Measurements from ENCODE around the gene XRCC5.

XRCC5 gene

DNA sequence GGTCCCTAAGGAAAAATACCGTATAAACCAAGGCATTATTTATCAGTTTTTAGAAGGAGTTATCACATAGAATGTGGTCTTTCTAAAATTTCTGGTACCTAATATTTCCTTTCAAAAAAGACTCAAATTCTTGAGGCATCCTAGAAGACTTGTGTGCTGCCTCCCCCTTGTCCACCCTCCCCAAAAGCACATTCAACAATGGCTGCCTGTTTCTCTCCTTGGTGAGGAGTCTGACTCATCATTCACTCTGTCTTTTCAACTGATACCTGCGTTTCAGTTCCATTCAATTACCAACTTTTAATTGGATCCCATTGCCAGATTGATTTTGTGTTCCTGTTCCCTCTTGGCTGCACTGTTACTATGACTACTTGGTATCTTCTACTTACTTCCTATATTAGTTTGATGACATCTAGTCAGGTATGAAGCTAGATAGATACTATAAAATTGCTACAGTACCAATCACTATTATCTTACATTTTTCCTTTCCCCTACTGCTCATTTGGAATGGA lies 72.9 kb downstream of the XRCC5 start:
- Histone ChIP-seq H3K4me3 (replicated peaks; ENCODE audit: low read depth, low read length) (no peak overlapping the region), H3K36me3 (ENCODE audit: control insufficient read depth, insufficient read depth, low read length) (peaks cover 9% of the 10 kb centered on the region), H3K27me3 (replicated peaks; ENCODE audit: control insufficient read depth, insufficient read depth, low read length) (no peaks in the 10 kb centered on the region)
- TF ChIP-seq CTCF (IDR thresholded peaks at IDR 0.05; ENCODE audit: insufficient read depth, low read length, poor library complexity, severe bottlenecking) = no peak
- no peak for DNase-seq (ENCODE audit: extremely low read depth, insufficient read length)

GRCh38 chr2:216183462-216183861 lies 74.3 kb downstream of the XRCC5 start:
- DNase-seq (ENCODE audit: extremely low read depth, insufficient read length) = no peak
- Histone ChIP-seq H3K4me3 (replicated peaks; ENCODE audit: low read depth, low read length) (no peak overlapping the region), H3K36me3 (ENCODE audit: control insufficient read depth, insufficient read depth, low read length) (peaks cover 9% of the 10 kb centered on the region), H3K27me3 (replicated peaks; ENCODE audit: control insufficient read depth, insufficient read depth, low read length) (no peaks in the 10 kb centered on the region)
- no peak for TF ChIP-seq CTCF (IDR thresholded peaks at IDR 0.05; ENCODE audit: insufficient read depth, low read length, poor library complexity, severe bottlenecking)

DNA sequence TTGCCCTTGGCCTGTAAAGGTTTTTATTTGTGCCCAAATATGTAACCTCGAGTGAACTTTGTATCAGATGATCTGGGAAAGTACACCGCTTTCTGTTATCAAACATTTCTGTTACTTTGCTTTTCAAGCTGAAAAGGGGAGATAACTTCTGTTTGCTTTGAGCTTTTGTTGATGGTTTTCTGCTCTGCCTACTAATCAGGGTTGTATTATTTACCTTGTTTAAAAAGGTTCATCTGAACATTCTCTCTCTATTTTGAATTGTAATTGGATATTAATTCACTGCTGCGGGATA lies 79.4 kb downstream of the XRCC5 start:
- no peaks in the 10 kb centered on the region for H3K27me3 ChIP-seq (replicated peaks; ENCODE audit: control insufficient read depth, insufficient read depth, low read length)
- no peak for DNase-seq (ENCODE audit: extremely low read depth, insufficient read length)
- TF ChIP-seq CTCF (IDR thresholded peaks at IDR 0.05; ENCODE audit: insufficient read depth, low read length, poor library complexity, severe bottlenecking) = no peak
- H3K36me3 ChIP-seq (ENCODE audit: control insufficient read depth, insufficient read depth, low read length) = peaks cover 12% of the 10 kb centered on the region
- H3K4me3 ChIP-seq (replicated peaks; ENCODE audit: low read depth, low read length) = no peak overlapping the region

DNA sequence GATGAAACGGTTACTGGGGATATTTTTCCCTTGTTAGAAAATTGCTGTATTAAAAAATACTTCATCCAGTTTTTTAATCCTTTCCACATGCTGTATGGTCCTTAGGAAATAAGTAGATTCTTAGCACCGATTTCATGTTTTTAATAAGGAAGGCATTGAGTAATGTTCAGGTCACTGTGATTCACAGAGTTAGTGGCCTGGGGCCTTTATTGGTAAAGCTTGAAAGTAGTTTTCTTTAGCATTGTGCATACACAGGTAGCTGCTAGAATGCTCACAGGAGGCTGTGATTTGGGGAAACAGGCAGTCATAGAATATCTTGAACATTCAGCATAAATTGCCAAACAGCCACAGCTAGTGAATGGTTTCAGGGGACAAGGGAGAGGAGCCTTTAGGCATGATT lies 79.8 kb downstream of the XRCC5 start:
- no peak overlapping the region for H3K4me3 ChIP-seq (replicated peaks; ENCODE audit: low read depth, low read length)
- DNase-seq (ENCODE audit: extremely low read depth, insufficient read length) = no peak
- no peak for TF ChIP-seq CTCF (IDR thresholded peaks at IDR 0.05; ENCODE audit: insufficient read depth, low read length, poor library complexity, severe bottlenecking)
- peaks cover 12% of the 10 kb centered on the region for H3K36me3 ChIP-seq (ENCODE audit: control insufficient read depth, insufficient read depth, low read length)
- no peaks in the 10 kb centered on the region for H3K27me3 ChIP-seq (replicated peaks; ENCODE audit: control insufficient read depth, insufficient read depth, low read length)

DNA sequence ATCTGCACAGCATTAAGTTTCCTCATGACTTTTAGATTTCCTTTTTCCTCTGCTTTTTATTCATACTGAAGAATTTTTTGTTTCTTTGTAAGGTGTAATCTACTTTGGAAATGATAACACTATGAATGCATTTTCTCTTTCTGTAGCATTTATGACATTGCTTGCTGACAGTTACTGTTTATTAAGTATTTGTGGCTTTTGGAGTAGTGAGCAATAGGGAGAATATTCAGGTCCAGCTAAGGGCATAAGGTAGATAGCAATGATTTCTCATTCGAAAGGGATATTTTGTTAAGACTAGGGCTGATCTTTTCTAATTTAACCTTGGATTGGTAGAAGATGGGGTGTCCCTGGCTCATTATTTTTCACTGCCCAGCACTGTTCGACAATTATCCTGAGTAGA lies 80.3 kb downstream of the XRCC5 start:
- H3K27me3 ChIP-seq (replicated peaks; ENCODE audit: control insufficient read depth, insufficient read depth, low read length) = no peaks in the 10 kb centered on the region
- no peak overlapping the region for H3K4me3 ChIP-seq (replicated peaks; ENCODE audit: low read depth, low read length)
- no peak for TF ChIP-seq CTCF (IDR thresholded peaks at IDR 0.05; ENCODE audit: insufficient read depth, low read length, poor library complexity, severe bottlenecking)
- peaks cover 12% of the 10 kb centered on the region for H3K36me3 ChIP-seq (ENCODE audit: control insufficient read depth, insufficient read depth, low read length)
- DNase-seq (ENCODE audit: extremely low read depth, insufficient read length) = no peak

DNA sequence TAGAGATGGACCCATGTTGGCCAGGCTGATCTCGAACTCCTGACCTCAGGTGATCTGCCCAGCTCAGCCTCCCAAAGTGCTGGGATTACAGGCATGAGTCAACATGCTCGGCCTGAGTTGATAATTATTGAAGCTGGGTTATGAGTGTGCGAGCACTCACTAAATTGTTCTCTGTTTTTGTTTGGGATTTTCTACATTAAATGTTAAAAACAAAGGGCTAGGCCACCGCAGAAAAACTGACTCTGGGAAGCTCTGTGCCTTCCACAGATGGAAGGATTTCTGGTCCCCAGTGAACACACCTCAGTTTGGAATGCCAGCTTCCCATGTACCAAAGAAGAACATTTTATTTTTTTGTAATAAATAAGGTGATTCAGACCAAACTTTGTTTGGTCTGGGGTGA lies 83.0 kb downstream of the XRCC5 start:
- no peak overlapping the region for H3K4me3 ChIP-seq (replicated peaks; ENCODE audit: low read depth, low read length)
- no peaks in the 10 kb centered on the region for H3K27me3 ChIP-seq (replicated peaks; ENCODE audit: control insufficient read depth, insufficient read depth, low read length)
- H3K36me3 ChIP-seq (ENCODE audit: control insufficient read depth, insufficient read depth, low read length) = peaks cover 7% of the 10 kb centered on the region
- no peak for TF ChIP-seq CTCF (IDR thresholded peaks at IDR 0.05; ENCODE audit: insufficient read depth, low read length, poor library complexity, severe bottlenecking)
- DNase-seq (ENCODE audit: extremely low read depth, insufficient read length) = no peak

Measured in GM06990 (cell line).